SU-DHL-6 (cell line): ENCODE results near the gene WFDC12.

Experiments used
- H2AFZ ChIP-seq: fragments of 200-600 bp; sonication (generic); 2 replicates; pipeline ENCODE4 v1.6.1; 2014; ENCODE audit warnings: low read depth, mild to moderate bottlenecking, moderate library complexity, mixed read lengths, antibody characterized with exemption, low read length; ENCODE audit not compliant: severe bottlenecking
- H3F3A ChIP-seq: fragments of 200-600 bp; shearing (Covaris generic); 2 replicates; pipeline ENCODE4 v1.6.0; 2016; ENCODE audit warnings: antibody characterized with exemption, mild to moderate bottlenecking; ENCODE audit not compliant: insufficient read depth
- H3K27ac ChIP-seq: fragments of 200-600 bp; sonication (generic); 2 replicates; pipeline ENCODE4 v1.5.1; 2016; ENCODE audit warnings: low read depth, mild to moderate bottlenecking, low read length, moderate library complexity, mixed read lengths
- H3K27me3 ChIP-seq: fragments of 200-600 bp; sonication (generic), shearing (Covaris generic); 2 replicates; pipeline ENCODE4 v1.6.0; 2014; ENCODE audit warnings: mild to moderate bottlenecking, low read length
- H3K36me3 ChIP-seq: fragments of 200-600 bp; sonication (generic); 2 replicates; pipeline ENCODE4 v1.6.1; 2014; ENCODE audit warnings: mild to moderate bottlenecking, low read length, mixed read lengths
- H3K4me2 ChIP-seq: fragments of 300-600, 200-600 bp; shearing (Covaris generic), sonication (generic); 2 replicates; pipeline ENCODE4 v1.6.0; 2014; ENCODE audit warnings: low read length, low read depth, mild to moderate bottlenecking; ENCODE audit not compliant: poor library complexity, severe bottlenecking
- H3K4me3 ChIP-seq: fragments of 200-600 bp; sonication (generic); 2 replicates; pipeline ENCODE4 v1.5.1; 2014; ENCODE audit warnings: antibody characterized with exemption, low read length, mild to moderate bottlenecking, mixed read lengths; ENCODE audit not compliant: insufficient read depth, poor library complexity, severe bottlenecking
- H3K79me2 ChIP-seq: fragments of 200-600 bp; sonication (generic); 2 replicates; pipeline ENCODE4 v1.6.1; 2014; ENCODE audit warnings: mild to moderate bottlenecking, low read length, moderate library complexity; ENCODE audit not compliant: insufficient read depth
- H3K9ac ChIP-seq: fragments of 200-600 bp; sonication (generic); 2 replicates; pipeline ENCODE4 v1.7.0; 2014; ENCODE audit warnings: mild to moderate bottlenecking, low read length
- H3K9me2 ChIP-seq: fragments of 200-600 bp; sonication (generic); replicated peaks from 2 replicates; pipeline ENCODE4 v1.6.1; 2014; ENCODE audit warnings: low read length; ENCODE audit not compliant: insufficient read depth
- H3K9me3 ChIP-seq: fragments of 200-600 bp; sonication (generic); 2 replicates; pipeline ENCODE4 v1.6.1; 2014; ENCODE audit warnings: low read length, mixed read lengths; ENCODE audit not compliant: insufficient read depth
- H4K20me1 ChIP-seq: fragments of 200-600 bp; sonication (generic); 2 replicates; pipeline ENCODE4 v1.6.1; 2014; ENCODE audit warnings: low read depth, mild to moderate bottlenecking, antibody characterized with exemption, low read length, moderate library complexity, mixed read lengths
- CTCF ChIP-seq: fragments of 200-600 bp; sonication (generic); IDR thresholded peaks from one replicate; pipeline ENCODE4 v1.5.1; 2017; ENCODE audit warnings: antibody characterized with exemption, mild to moderate bottlenecking, low read length, moderate library complexity; ENCODE audit not compliant: insufficient read depth, poor library complexity, severe bottlenecking
- EZH2phosphoT487 ChIP-seq: fragments of 200-600 bp; sonication (generic), shearing (Covaris generic); conservative IDR thresholded peaks from 2 replicates; pipeline ENCODE4 v1.6.1; 2018; ENCODE audit warnings: mild to moderate bottlenecking, antibody characterized with exemption, low read length, moderate library complexity, mixed read lengths

WFDC12 gene

GRCh38 chr20:45085289-45085688 is 39.0 kb downstream of the WFDC12 start:
- H3K79me2 ChIP-seq, result no peaks in the 10 kb centered on the region
- H4K20me1 ChIP-seq, result no peaks in the 10 kb centered on the region
- no peaks in the 10 kb centered on the region for H3F3A ChIP-seq
- H3K9me3 ChIP-seq, result no peaks in the 10 kb centered on the region
- no peaks in the 10 kb centered on the region for H3K9me2 ChIP-seq
- H3K36me3 ChIP-seq, result peaks cover 25% of the 10 kb centered on the region
- H2AFZ ChIP-seq, result no peak overlapping the region
- no peak overlapping the region for H3K9ac ChIP-seq
- no peak overlapping the region for H3K27ac ChIP-seq
- no peaks in the 10 kb centered on the region for H3K27me3 ChIP-seq
- no peak overlapping the region for H3K4me2 ChIP-seq
- H3K4me3 ChIP-seq, result no peak overlapping the region
- TF ChIP-seq CTCF (no peak), EZH2phosphoT487 (no peak)

- Histone ChIP-seq H3K27me3 (no peaks in the 10 kb centered on the region), H4K20me1 (no peaks in the 10 kb centered on the region), H3K4me2 (no peak overlapping the region), H2AFZ (no peak overlapping the region), H3K79me2 (no peaks in the 10 kb centered on the region), H3K4me3 (no peak overlapping the region), H3F3A (no peaks in the 10 kb centered on the region), H3K27ac (no peak overlapping the region), H3K9me3 (no peaks in the 10 kb centered on the region), H3K9me2 (no peaks in the 10 kb centered on the region), H3K9ac (no peak overlapping the region), H3K36me3 (peaks cover 44% of the 10 kb centered on the region)
- TF ChIP-seq CTCF (no peak), EZH2phosphoT487 (no peak)
Observed at GRCh38 chr20:45083127-45083526, 41.1 kb downstream of the WFDC12 start.

- no peaks in the 10 kb centered on the region for H3K9me2 ChIP-seq
- H3K79me2 ChIP-seq, result no peaks in the 10 kb centered on the region
- no peaks in the 10 kb centered on the region for H3K9me3 ChIP-seq
- no peak overlapping the region for H3K9ac ChIP-seq
- H3K27me3 ChIP-seq, result no peaks in the 10 kb centered on the region
- no peaks in the 10 kb centered on the region for H4K20me1 ChIP-seq
- no peak overlapping the region for H3K4me3 ChIP-seq
- H3K4me2 ChIP-seq, result no peak overlapping the region
- peaks cover 48% of the 10 kb centered on the region for H3K36me3 ChIP-seq
- no peak overlapping the region for H3K27ac ChIP-seq
- H3F3A ChIP-seq, result no peaks in the 10 kb centered on the region
- H2AFZ ChIP-seq, result no peak overlapping the region
- TF ChIP-seq EZH2phosphoT487 (no peak), CTCF (no peak)
Observed at GRCh38 chr20:45082468-45082867, 41.8 kb downstream of the WFDC12 start.
